ENCODE data around the gene PRRC2B.

The PRRC2B gene

GRCh38 chr9:131496844-131497405 is 103.0 kb downstream of the PRRC2B start:
- peaks cover 74% of the 10 kb centered on the region for H3K36me3 ChIP-seq (replicated peaks)
- H3K4me3 ChIP-seq (ENCODE audit: low read depth, low read length), result no peak overlapping the region
- no peaks in the 10 kb centered on the region for H3K27me3 ChIP-seq (replicated peaks)
- no peak for DNase-seq
- H3K27ac ChIP-seq, result no peak overlapping the region
- no peak for TF ChIP-seq CTCF (IDR thresholded peaks at IDR 0.05; ENCODE audit: low read depth, low read length, missing control alignments)
- in situ Hi-C loops (cut with HindIII; ENCODE audit: low pct_ligation_motif_present, low sequenced_read_pairs), result no loop called here

- no peak overlapping the region for H3K4me3 ChIP-seq (ENCODE audit: low read depth, low read length)
- no peak overlapping the region for H3K27ac ChIP-seq
- no peak for DNase-seq
- H3K36me3 ChIP-seq (replicated peaks), result peaks cover 51% of the 10 kb centered on the region
- in situ Hi-C loops (cut with HindIII; ENCODE audit: low pct_ligation_motif_present, low sequenced_read_pairs), result no loop called here
- no peaks in the 10 kb centered on the region for H3K27me3 ChIP-seq (replicated peaks)
- no peak for TF ChIP-seq CTCF (IDR thresholded peaks at IDR 0.05; ENCODE audit: low read depth, low read length, missing control alignments)
Measured at GRCh38 chr9:131499254-131499767, 105.4 kb downstream of the PRRC2B start.

- Histone ChIP-seq H3K4me3 (ENCODE audit: low read depth, low read length) (no peak overlapping the region), H3K27ac (no peak overlapping the region), H3K27me3 (replicated peaks) (no peaks in the 10 kb centered on the region), H3K36me3 (replicated peaks) (peaks cover 42% of the 10 kb centered on the region)
- TF ChIP-seq CTCF (IDR thresholded peaks at IDR 0.05; ENCODE audit: low read depth, low read length, missing control alignments), result no peak
- in situ Hi-C loops (cut with HindIII; ENCODE audit: low pct_ligation_motif_present, low sequenced_read_pairs), result no loop called here
- no peak for DNase-seq
Measured at GRCh38 chr9:131500377-131500776, 106.5 kb downstream of the PRRC2B start.

- no peak for DNase-seq
- Histone ChIP-seq H3K36me3 (replicated peaks) (peaks cover 35% of the 10 kb centered on the region), H3K27me3 (replicated peaks) (no peaks in the 10 kb centered on the region), H3K4me3 (ENCODE audit: low read depth, low read length) (no peak overlapping the region), H3K27ac (no peak overlapping the region)
- TF ChIP-seq CTCF (IDR thresholded peaks at IDR 0.05; ENCODE audit: low read depth, low read length, missing control alignments), result no peak
- in situ Hi-C loops (cut with HindIII; ENCODE audit: low pct_ligation_motif_present, low sequenced_read_pairs), result no loop called here
Measured at GRCh38 chr9:131500939-131501541, 107.2 kb downstream of the PRRC2B start.

GRCh38 chr9:131502781-131503625 is 109.1 kb downstream of the PRRC2B start, which contains the start of gene POMT1:
Gene POMT1, plus strand, starts transcription at chr9:131502918. Its CDS starts 1,301 bp downstream, at chr9:131504219.
- H3K4me3 ChIP-seq (ENCODE audit: low read depth, low read length), result peak within 1 kb of the TSS; percentile 78
- TF ChIP-seq CTCF (IDR thresholded peaks at IDR 0.05; ENCODE audit: low read depth, low read length, missing control alignments), result no peak
- in situ Hi-C loops (cut with HindIII; ENCODE audit: low pct_ligation_motif_present, low sequenced_read_pairs), result no loop called here
- peaks cover 22% of the 10 kb centered on the region for H3K36me3 ChIP-seq (replicated peaks)
- H3K27ac ChIP-seq, result peak within 1 kb of the TSS; percentile 14
- DNase-seq, result peak; percentile 58
- H3K27me3 ChIP-seq (replicated peaks), result no peaks in the 10 kb centered on the region

Measured in brain microvascular endothelial cell (primary cell).